HG02678 (cell line): Measurements from ENCODE around the gene SPRR2A.
"Not testable (repeated sequence)": the region's sequence is repeated elsewhere in the genome, so short reads cannot be mapped to it uniquely, and the experiment has no call there.

Source experiments
- ATAC-seq: cut with Tn5 transposase; IDR thresholded peaks from one replicate; pipeline ENCODE4 v1.9.1; 2021; ENCODE audit warnings: mild to moderate bottlenecking, moderate library complexity; ENCODE audit not compliant: unreplicated experiment

The SPRR2A gene

GRCh38 chr1:153025797-153026196 is 31.5 kb downstream of the SPRR2A start:
- ATAC-seq = no peak

DNA sequence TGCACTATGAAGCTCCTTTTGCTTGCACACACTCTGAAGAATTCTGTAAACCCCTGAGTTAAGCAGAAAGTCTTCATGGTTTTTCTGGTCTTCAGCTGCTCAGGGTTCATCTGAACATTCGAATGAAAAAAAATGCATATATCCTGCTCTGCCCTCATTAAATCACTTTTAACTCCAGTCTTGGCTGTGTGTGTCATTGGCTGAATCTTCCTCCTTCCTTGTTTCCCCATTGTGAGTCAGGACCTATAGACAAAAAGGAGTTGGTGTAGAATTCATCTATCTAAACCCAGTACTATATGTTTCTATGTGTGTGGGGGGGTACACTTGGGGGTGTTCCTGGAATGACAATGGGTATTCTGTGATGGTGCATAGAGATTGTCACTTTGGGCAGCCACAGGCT is 32.9 kb downstream of the SPRR2A start:
- ATAC-seq = no peak

DNA sequence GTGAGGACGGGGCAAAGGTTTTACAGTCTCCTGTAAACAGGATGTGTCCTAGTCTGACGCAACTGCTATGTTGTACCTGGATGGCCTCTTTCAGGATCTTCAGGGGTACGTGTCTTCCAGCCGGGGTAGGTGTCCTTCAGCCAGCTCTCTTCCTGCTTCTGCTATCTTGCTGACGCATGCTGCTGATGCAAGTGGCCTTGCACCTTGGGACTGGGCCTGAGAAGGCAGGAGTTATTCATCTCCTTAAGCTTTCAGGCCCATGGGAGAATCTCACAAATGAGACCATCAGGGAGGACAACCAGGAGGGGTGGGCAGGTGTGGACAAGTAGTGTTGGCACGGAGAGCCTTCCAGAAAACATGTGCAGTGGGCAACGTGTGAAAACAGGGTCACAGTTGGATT is 34.2 kb downstream of the SPRR2A start:
- no peak for ATAC-seq

DNA sequence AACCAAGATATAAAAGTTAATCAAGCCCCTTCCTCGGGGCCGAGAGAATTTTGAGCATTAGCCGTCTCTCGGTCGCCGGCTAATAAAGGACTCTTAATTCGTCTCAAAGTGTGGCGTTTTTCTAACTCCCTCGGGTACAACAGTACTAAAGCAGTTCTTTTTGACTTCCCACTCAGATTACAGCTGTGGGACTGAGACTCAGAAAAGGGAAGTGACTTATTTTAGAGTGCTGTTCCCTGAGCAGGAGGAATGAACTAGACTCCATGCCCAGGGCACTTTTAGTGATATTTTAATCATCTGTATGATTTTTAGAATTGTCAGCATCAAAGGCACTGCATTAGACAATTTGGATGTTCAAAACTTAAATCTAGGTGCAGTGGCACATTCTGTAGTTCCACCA is 35.0 kb downstream of the SPRR2A start:
- not testable (repeated sequence) for ATAC-seq

GRCh38 chr1:153021829-153022228 is 35.5 kb downstream of the SPRR2A start:
- ATAC-seq = not testable (repeated sequence)

GRCh38 chr1:153011235-153011758 is 46.0 kb downstream of the SPRR2A start:
- ATAC-seq = not testable (repeated sequence)
